HepG2 (cell line): ENCODE measurements around the gene AKAP10. TPM values are rescaled to one million over a fixed set of nuclear protein-coding genes. Genes with fewer than 3 reads are reported as not detected.

ENCODE experiments used
- CBX2 ChIP-seq, 2 experiments: fragments of 200-600 bp in 1 of 2; sonication (generic); formaldehyde crosslinking in 1 of 2; IDR thresholded peaks; 2 replicates each; pipeline versions ENCODE4 v1.7.0 to v1.8.1; 2018 to 2022; ENCODE audit warnings: low read depth in 2 of 2, low read length in 1 of 2, mild to moderate bottlenecking in 1 of 2, missing genetic modification reagents in 1 of 2
- GATAD1 ChIP-seq: IDR thresholded peaks from 2 replicates; pipeline ENCODE4 v1.6.1; 2016; ENCODE audit warnings: missing genetic modification reagents, missing compliant biosample characterization
- HES4 ChIP-seq: sonication (generic); formaldehyde crosslinking; IDR thresholded peaks from 2 replicates; pipeline ENCODE4 v1.9.0; 2021; ENCODE audit warnings: mild to moderate bottlenecking, missing genetic modification reagents, borderline replicate concordance
- HNF4A ChIP-seq: sonication (generic); formaldehyde crosslinking; IDR thresholded peaks from 2 replicates; pipeline ENCODE4 v1.4.0; 2020; ENCODE audit warnings: missing genetic modification reagents
- MAZ ChIP-seq, 2 experiments: sonication (generic) in 1 of 2; formaldehyde crosslinking in 1 of 2; IDR thresholded peaks; 2 replicates each; pipeline versions ENCODE4 v1.5.0 to v1.6.1; 2012 to 2020; ENCODE audit warnings: low read depth in 2 of 2, mild to moderate bottlenecking in 2 of 2, borderline replicate concordance in 1 of 2, improper control_type of control experiment in 1 of 2, low read length in 1 of 2, missing genetic modification reagents in 1 of 2, moderate library complexity in 1 of 2
- NR1H2 ChIP-seq: sonication (generic); formaldehyde crosslinking; IDR thresholded peaks from 2 replicates; pipeline ENCODE4 v1.8.1; 2022; ENCODE audit warnings: low read depth, missing genetic modification reagents, borderline replicate concordance
- RBFOX2 ChIP-seq: fragments of 200-400 bp; formaldehyde crosslinking; IDR thresholded peaks from 2 replicates; pipeline ENCODE4 v1.6.1; 2017; ENCODE audit warnings: low read depth, mild to moderate bottlenecking, low read length
- REXO4 ChIP-seq: sonication (generic); formaldehyde crosslinking; IDR thresholded peaks from 2 replicates; pipeline ENCODE4 v1.8.0; 2022; ENCODE audit warnings: missing genetic modification reagents, mild to moderate bottlenecking, borderline replicate concordance
- SMAD1 ChIP-seq: sonication (generic); formaldehyde crosslinking; IDR thresholded peaks from 2 replicates; pipeline ENCODE4 v1.4.0; 2020; ENCODE audit warnings: missing genetic modification reagents, low read depth, mild to moderate bottlenecking, borderline replicate concordance
- SOX13 ChIP-seq, 3 experiments: fragments of 450-650 bp in 1 of 3; sonication (generic) in 1 of 3; formaldehyde crosslinking in 1 of 3; IDR thresholded peaks in 2 of 3; conservative IDR thresholded peaks in 1 of 3; 2 replicates each; pipeline versions ENCODE4 v1.5.0 to v1.6.1; 2016 to 2020; ENCODE audit warnings: antibody characterized with exemption in 1 of 3, mild to moderate bottlenecking in 1 of 3, missing compliant biosample characterization in 1 of 3, missing genetic modification reagents in 1 of 3, moderate library complexity in 1 of 3
- ZBTB7B ChIP-seq: sonication (generic); formaldehyde crosslinking; IDR thresholded peaks from 2 replicates; pipeline ENCODE4 v1.4.0; 2020; ENCODE audit warnings: missing genetic modification reagents
- ZFP1 ChIP-seq: IDR thresholded peaks from 2 replicates; pipeline ENCODE4 v1.6.1; 2016
- ZMYM4 ChIP-seq: sonication (generic); formaldehyde crosslinking; IDR thresholded peaks from 2 replicates; pipeline ENCODE4 v1.8.1; 2023; ENCODE audit warnings: mild to moderate bottlenecking, missing genetic modification reagents
- ZNF572 ChIP-seq: sonication (generic); formaldehyde crosslinking; IDR thresholded peaks from 2 replicates; pipeline ENCODE4 v1.5.1; 2020; ENCODE audit warnings: mild to moderate bottlenecking, missing genetic modification reagents
- ZNF614 ChIP-seq: IDR thresholded peaks from 2 replicates; pipeline ENCODE4 v1.6.1; 2018; ENCODE audit warnings: missing biosample characterization, missing genetic modification reagents, inconsistent platforms, borderline replicate concordance
- ZNF615 ChIP-seq: sonication (generic); formaldehyde crosslinking; IDR thresholded peaks from 2 replicates; pipeline ENCODE4 v1.5.0; 2020; ENCODE audit warnings: mild to moderate bottlenecking, missing genetic modification reagents, borderline replicate concordance
- ZNF720 ChIP-seq: sonication (generic); formaldehyde crosslinking; IDR thresholded peaks from 2 replicates; pipeline ENCODE4 v1.4.0; 2020; ENCODE audit warnings: missing genetic modification reagents
- ZNF780A ChIP-seq: sonication (generic); formaldehyde crosslinking; IDR thresholded peaks from 2 replicates; pipeline ENCODE4 v1.8.0; 2022; ENCODE audit warnings: mild to moderate bottlenecking, missing genetic modification reagents, moderate library complexity
- polyA plus RNA-seq, 8 experiments: library from polyadenylated mRNA; depleted of rRNA in 3 of 8; stranded (reverse) in 7 of 8; unstranded in 1 of 8; fragments of >200 nt; fragmentation: Illumina TruSeq in 4 of 8; extraction: Trizol in 4 of 8; gene quantifications; 2 replicates each; pipeline versions ENCODE4 v1.2.1 to v1.2.3, GENCODE V29; 2011 to 2016; ENCODE audit warnings: low read depth in 4 of 8, missing spikeins in 1 of 8, mixed read lengths in 1 of 8; ENCODE audit not compliant: insufficient read depth in 1 of 8
- total RNA-seq, 5 experiments: library from RNA; depleted of rRNA; stranded (reverse); fragments of >200 nt; fragmentation: Illumina TruSeq; extraction: Trizol; gene quantifications; 2 replicates each; pipeline ENCODE4 v1.2.3, GENCODE V29; 2016; ENCODE audit warnings: low read depth in 1 of 5
- TF ChIP-seq, protein P1 (sequence below): IDR thresholded peaks from 2 replicates; pipeline ENCODE4 v1.6.1; 2018; ENCODE audit warnings: missing genetic modification reagents
- TF ChIP-seq, protein P2 (sequence below): sonication (generic); formaldehyde crosslinking; IDR thresholded peaks from 2 replicates; pipeline ENCODE4 v1.5.0; 2020; ENCODE audit warnings: mild to moderate bottlenecking, missing genetic modification reagents
- TF ChIP-seq, protein P3 (sequence below): sonication (generic); formaldehyde crosslinking; IDR thresholded peaks from 2 replicates; pipeline ENCODE4 v1.8.0; 2022; ENCODE audit warnings: mild to moderate bottlenecking, missing genetic modification reagents, borderline replicate concordance
- TF ChIP-seq, protein P4 (sequence below): IDR thresholded peaks from 2 replicates; pipeline ENCODE4 v1.6.1; 2016; ENCODE audit warnings: mild to moderate bottlenecking

Gene AKAP10
- total and polyA plus RNA-seq, 2 of the 13 experiments (the other 11 are each of a cell fraction or from before 2014, with no cell fraction given), result 17.6 to 21.7 TPM

DNA sequence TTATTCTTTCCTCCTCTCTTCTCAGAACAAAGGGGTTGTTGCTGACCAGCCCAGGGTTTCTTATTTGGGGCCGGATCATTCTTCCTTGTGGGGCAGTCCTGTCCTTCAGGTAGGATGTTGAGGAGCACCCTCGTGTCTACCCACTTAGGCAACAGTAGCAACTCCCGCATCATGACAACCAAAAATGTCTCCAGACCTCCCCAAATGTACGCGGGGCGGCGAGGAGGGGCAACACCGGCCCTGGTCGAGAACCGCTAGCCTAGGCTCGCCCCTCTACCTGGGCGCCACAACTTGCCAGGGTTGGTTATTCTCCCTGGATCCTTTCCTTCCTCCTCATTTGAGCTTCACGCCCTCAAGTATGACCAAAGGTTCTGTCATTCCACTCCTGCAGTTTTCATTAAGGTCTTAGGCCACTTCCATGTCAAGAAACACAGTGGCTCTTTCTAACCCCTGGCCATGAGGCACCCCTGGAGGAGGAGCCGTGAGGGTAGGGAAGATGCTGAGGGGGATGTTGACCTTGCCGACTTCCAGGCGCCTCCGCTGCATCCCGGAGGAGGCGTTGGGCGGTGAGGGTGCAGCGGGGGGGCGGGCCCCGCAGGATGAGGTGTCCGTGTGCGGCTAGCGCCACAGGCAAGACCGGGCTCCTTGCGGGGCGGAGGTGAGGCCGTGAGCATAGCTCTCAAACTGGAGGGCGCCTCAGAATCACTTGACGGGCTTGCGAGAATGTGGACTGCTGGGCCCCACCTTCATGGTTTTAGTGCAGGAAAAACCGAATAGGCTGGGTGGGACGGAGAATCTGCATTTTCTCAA is 30.8 kb upstream of the AKAP10 start (continued):
- TF ChIP-seq GATAD1 (CRISPR knock-in tag) (no peak), CBX2 (IDR thresholded peaks at IDR 0.05; ENCODE audit: low read depth, low read length) (no peak), CBX2 (CRISPR knock-in tag; IDR thresholded peaks at IDR 0.05; ENCODE audit: low read depth) (no peak), ZNF780A (CRISPR knock-in tag) (no peak), ZFP1 (no peak), RBFOX2 (no peak), MAZ (IDR thresholded peaks at IDR 0.05; ENCODE audit: borderline replicate concordance, low read depth, low read length) (no peak), MAZ (CRISPR knock-in tag; IDR thresholded peaks at IDR 0.05; ENCODE audit: low read depth) (no peak), SOX13 (IDR thresholded peaks at IDR 0.05) (no peak), SOX13 (CRISPR knock-in tag; conservative IDR thresholded peaks at IDR 0.05 in 1 of 2, IDR thresholded peaks at IDR 0.05 in 1 of 2) (no peak), SMAD1 (0 out of 2 replicates have a peak, but pooled peaks have one; percentile 29), HES4 (no peak), HNF4A (CRISPR knock-in tag) (no peak), ZNF615 (CRISPR knock-in tag) (no peak), ZNF720 (CRISPR knock-in tag) (no peak), ZNF614 (no peak), ZNF572 (CRISPR knock-in tag) (0 out of 2 replicates have a peak, but pooled peaks have one; percentile 46), ZBTB7B (CRISPR knock-in tag) (no peak), ZMYM4 (CRISPR knock-in tag) (no peak), REXO4 (CRISPR knock-in tag) (no peak), NR1H2 (no peak)
- TF ChIP-seq, protein P1, sequence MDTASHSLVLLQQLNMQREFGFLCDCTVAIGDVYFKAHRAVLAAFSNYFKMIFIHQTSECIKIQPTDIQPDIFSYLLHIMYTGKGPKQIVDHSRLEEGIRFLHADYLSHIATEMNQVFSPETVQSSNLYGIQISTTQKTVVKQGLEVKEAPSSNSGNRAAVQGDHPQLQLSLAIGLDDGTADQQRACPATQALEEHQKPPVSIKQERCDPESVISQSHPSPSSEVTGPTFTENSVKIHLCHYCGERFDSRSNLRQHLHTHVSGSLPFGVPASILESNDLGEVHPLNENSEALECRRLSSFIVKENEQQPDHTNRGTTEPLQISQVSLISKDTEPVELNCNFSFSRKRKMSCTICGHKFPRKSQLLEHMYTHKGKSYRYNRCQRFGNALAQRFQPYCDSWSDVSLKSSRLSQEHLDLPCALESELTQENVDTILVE (CRISPR knock-in tag), result no peak
- TF ChIP-seq, protein P2, sequence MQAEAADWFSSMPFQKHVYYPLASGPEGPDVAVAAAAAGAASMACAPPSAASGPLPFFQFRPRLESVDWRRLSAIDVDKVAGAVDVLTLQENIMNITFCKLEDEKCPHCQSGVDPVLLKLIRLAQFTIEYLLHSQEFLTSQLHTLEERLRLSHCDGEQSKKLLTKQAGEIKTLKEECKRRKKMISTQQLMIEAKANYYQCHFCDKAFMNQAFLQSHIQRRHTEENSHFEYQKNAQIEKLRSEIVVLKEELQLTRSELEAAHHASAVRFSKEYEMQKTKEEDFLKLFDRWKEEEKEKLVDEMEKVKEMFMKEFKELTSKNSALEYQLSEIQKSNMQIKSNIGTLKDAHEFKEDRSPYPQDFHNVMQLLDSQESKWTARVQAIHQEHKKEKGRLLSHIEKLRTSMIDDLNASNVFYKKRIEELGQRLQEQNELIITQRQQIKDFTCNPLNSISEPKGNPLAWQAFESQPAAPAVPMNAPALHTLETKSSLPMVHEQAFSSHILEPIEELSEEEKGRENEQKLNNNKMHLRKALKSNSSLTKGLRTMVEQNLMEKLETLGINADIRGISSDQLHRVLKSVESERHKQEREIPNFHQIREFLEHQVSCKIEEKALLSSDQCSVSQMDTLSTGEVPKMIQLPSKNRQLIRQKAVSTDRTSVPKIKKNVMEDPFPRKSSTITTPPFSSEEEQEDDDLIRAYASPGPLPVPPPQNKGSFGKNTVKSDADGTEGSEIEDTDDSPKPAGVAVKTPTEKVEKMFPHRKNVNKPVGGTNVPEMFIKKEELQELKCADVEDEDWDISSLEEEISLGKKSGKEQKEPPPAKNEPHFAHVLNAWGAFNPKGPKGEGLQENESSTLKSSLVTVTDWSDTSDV (CRISPR knock-in tag), result no peak
- TF ChIP-seq, protein P3, sequence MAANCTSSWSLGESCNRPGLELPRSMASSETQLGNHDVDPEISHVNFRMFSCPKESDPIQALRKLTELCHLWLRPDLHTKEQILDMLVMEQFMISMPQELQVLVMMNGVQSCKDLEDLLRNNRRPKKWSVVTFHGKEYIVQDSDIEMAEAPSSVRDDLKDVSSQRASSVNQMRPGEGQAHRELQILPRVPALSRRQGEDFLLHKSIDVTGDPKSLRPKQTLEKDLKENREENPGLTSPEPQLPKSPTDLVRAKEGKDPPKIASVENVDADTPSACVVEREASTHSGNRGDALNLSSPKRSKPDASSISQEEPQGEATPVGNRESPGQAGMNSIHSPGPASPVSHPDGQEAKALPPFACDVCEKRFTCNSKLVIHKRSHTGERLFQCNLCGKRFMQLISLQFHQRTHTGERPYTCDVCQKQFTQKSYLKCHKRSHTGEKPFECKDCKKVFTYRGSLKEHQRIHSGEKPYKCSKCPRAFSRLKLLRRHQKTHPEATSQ (CRISPR knock-in tag), result no peak
- TF ChIP-seq, protein P4, sequence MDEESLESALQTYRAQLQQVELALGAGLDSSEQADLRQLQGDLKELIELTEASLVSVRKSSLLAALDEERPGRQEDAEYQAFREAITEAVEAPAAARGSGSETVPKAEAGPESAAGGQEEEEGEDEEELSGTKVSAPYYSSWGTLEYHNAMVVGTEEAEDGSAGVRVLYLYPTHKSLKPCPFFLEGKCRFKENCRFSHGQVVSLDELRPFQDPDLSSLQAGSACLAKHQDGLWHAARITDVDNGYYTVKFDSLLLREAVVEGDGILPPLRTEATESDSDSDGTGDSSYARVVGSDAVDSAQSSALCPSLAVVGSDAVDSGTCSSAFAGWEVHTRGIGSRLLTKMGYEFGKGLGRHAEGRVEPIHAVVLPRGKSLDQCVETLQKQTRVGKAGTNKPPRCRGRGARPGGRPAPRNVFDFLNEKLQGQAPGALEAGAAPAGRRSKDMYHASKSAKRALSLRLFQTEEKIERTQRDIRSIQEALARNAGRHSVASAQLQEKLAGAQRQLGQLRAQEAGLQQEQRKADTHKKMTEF (CRISPR knock-in tag), result no peak
